SK-N-SH treated with all-trans-retinoic acid at 6 μM for 48 hours (cell line): ENCODE results near the gene CDK4.

Source experiments
- ATAC-seq: fragments of 200-7000 bp; cut with Tn5 transposase; 3 replicates; pipeline ENCODE4 v1.9.1; 2020; ENCODE audit warnings: mild to moderate bottlenecking, moderate library complexity
- ARNTL ChIP-seq: fragments of 450-650 bp; formaldehyde crosslinking; IDR thresholded peaks from 2 replicates; pipeline ENCODE4 v1.5.0; 2020; ENCODE audit warnings: low read depth, mild to moderate bottlenecking, moderate library complexity, borderline replicate concordance
- CSDC2 ChIP-seq: fragments of 250-450 bp; sonication (Bioruptor Pico); IDR thresholded peaks from 2 replicates; pipeline ENCODE4 v1.5.0; 2020; ENCODE audit warnings: mild to moderate bottlenecking, moderate library complexity
- ESRRG ChIP-seq: fragments of 250-450 bp; sonication (Bioruptor Pico); IDR thresholded peaks from 2 replicates; pipeline ENCODE4 v1.6.1; 2021; ENCODE audit warnings: mild to moderate bottlenecking
- GLIS3 ChIP-seq: fragments of 250-450 bp; sonication (Bioruptor Pico); IDR thresholded peaks from 2 replicates; pipeline ENCODE4 v1.5.0; 2020; ENCODE audit warnings: mild to moderate bottlenecking, moderate library complexity
- ISL1 ChIP-seq: fragments of 250-450 bp; sonication (Bioruptor Pico); IDR thresholded peaks from 2 replicates; pipeline ENCODE4 v2.1.2; 2022; ENCODE audit warnings: mild to moderate bottlenecking, moderate library complexity
- PPARA ChIP-seq: fragments of 250-450 bp; sonication (Bioruptor Pico); IDR thresholded peaks from 2 replicates; pipeline ENCODE4 v1.5.0; 2020; ENCODE audit warnings: mild to moderate bottlenecking, borderline replicate concordance
- RARB ChIP-seq: fragments of 250-450 bp; sonication (Bioruptor Pico); IDR thresholded peaks from 2 replicates; pipeline ENCODE4 v1.8.0; 2021; ENCODE audit warnings: mild to moderate bottlenecking, moderate library complexity
- SNAI2 ChIP-seq: fragments of 250-450 bp; sonication (Bioruptor Pico); IDR thresholded peaks from 2 replicates; pipeline ENCODE4 v1.5.0; 2020; ENCODE audit warnings: mild to moderate bottlenecking, moderate library complexity
- TCF4 ChIP-seq: fragments of 250-450 bp; sonication (Bioruptor Pico); IDR thresholded peaks from 2 replicates; pipeline ENCODE4 v1.8.0; 2021; ENCODE audit warnings: mild to moderate bottlenecking, moderate library complexity, borderline replicate concordance
- TOX ChIP-seq: fragments of 250-450 bp; sonication (Bioruptor Pico); IDR thresholded peaks from 2 replicates; pipeline ENCODE4 v1.8.0; 2021; ENCODE audit warnings: mild to moderate bottlenecking, moderate library complexity, borderline replicate concordance
- ZFP3 ChIP-seq: fragments of 250-450 bp; sonication (Bioruptor Pico); IDR thresholded peaks from 2 replicates; pipeline ENCODE4 v1.5.0; 2020; ENCODE audit warnings: mild to moderate bottlenecking, moderate library complexity
- ZFP30 ChIP-seq: fragments of 450-650 bp; formaldehyde crosslinking; IDR thresholded peaks from 2 replicates; pipeline ENCODE4 v1.5.0; 2022; ENCODE audit warnings: mild to moderate bottlenecking, moderate library complexity
- ZNF565 ChIP-seq: fragments of 450-650 bp; formaldehyde crosslinking; conservative IDR thresholded peaks from 2 replicates; pipeline ENCODE4 v1.5.0; 2020; ENCODE audit warnings: low read depth, mild to moderate bottlenecking, moderate library complexity
- ZNF70 ChIP-seq: fragments of 450-650 bp; formaldehyde crosslinking; IDR thresholded peaks from 2 replicates; pipeline ENCODE4 v1.5.0; 2020; ENCODE audit warnings: mild to moderate bottlenecking, moderate library complexity
- ZNF8 ChIP-seq: fragments of 450-650 bp; formaldehyde crosslinking; IDR thresholded peaks from 2 replicates; pipeline ENCODE4 v1.5.0; 2020; ENCODE audit warnings: mild to moderate bottlenecking, moderate library complexity
- TF ChIP-seq, protein P1 (sequence below): fragments of 250-450 bp; sonication (Bioruptor Pico); IDR thresholded peaks from 2 replicates; pipeline ENCODE4 v1.8.0; 2021; ENCODE audit warnings: low read depth, mild to moderate bottlenecking, moderate library complexity, borderline replicate concordance
- TF ChIP-seq, protein P2 (sequence below): fragments of 250-450 bp; sonication (Bioruptor Pico); IDR thresholded peaks from 2 replicates; pipeline ENCODE4 v1.8.0; 2020; ENCODE audit warnings: mild to moderate bottlenecking, moderate library complexity, borderline replicate concordance
- TF ChIP-seq, protein P3 (sequence below): fragments of 250-450 bp; sonication (Bioruptor Pico); IDR thresholded peaks from 2 replicates; pipeline ENCODE4 v1.5.1; 2021; ENCODE audit warnings: mild to moderate bottlenecking, moderate library complexity
- TF ChIP-seq, protein P4 (sequence below): fragments of 250-450 bp; sonication (Bioruptor Pico); IDR thresholded peaks from 2 replicates; pipeline ENCODE4 v1.5.0; 2020; ENCODE audit warnings: mild to moderate bottlenecking, moderate library complexity
- TF ChIP-seq, protein P5 (sequence below): fragments of 250-450 bp; sonication (Bioruptor Pico); IDR thresholded peaks from 2 replicates; pipeline ENCODE4 v1.5.1; 2020; ENCODE audit warnings: low read depth, mild to moderate bottlenecking, moderate library complexity

CDK4 gene

DNA sequence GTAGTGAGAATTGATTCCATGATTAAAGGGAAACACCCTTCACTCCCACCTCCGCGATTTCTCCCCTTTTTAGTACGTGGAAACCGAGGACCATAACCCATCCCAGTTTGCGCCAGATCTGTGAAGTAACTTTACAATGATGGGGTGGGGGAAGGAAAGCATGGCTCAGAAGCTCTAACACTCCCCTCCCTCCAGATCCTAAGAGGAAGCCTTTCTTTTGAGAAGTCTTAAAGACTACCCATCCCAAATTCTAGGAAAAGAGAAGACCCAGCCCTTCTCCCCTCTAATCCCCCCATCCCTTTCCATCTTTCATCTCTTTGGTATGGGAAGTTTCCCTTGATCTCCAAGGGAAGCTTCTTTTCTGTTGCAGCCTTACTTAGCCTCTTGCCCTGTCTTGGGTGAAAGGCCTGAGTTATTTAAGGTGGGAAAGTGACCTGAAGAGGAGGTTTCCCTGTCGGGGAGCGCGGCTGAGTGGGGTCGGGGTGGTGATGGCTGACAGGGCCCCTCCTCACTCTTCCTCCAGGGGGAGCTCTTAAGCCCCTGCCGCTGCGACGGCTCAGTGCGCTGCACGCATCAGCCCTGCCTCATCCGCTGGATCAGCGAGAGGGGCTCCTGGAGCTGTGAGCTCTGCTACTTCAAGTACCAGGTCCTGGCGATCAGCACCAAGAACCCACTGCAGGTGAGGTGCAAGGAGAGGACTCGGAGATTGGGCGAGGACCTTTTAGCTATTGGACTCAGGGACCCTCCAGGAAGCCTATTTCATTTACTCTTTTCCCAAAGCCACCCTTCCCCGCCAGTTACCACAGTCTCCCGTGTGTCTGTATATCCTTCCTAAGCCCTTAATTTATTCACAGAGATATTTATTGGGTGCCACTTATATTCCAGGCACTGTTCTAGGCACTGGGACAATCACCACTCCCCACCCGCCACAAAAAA is 4.6 kb upstream of the CDK4 start:
- TF ChIP-seq TCF4 (CRISPR knock-in tag) (no peak), SNAI2 (CRISPR knock-in tag) (no peak), GLIS3 (CRISPR knock-in tag) (no peak), ESRRG (CRISPR knock-in tag) (no peak), TOX (no peak), PPARA (CRISPR knock-in tag) (no peak), ZFP30 (no peak), RARB (CRISPR knock-in tag) (no peak), ZNF8 (CRISPR knock-in tag) (no peak), ZFP3 (CRISPR knock-in tag) (no peak), ZNF70 (CRISPR knock-in tag) (no peak), ARNTL (CRISPR knock-in tag) (no peak)
- TF ChIP-seq, protein P1, sequence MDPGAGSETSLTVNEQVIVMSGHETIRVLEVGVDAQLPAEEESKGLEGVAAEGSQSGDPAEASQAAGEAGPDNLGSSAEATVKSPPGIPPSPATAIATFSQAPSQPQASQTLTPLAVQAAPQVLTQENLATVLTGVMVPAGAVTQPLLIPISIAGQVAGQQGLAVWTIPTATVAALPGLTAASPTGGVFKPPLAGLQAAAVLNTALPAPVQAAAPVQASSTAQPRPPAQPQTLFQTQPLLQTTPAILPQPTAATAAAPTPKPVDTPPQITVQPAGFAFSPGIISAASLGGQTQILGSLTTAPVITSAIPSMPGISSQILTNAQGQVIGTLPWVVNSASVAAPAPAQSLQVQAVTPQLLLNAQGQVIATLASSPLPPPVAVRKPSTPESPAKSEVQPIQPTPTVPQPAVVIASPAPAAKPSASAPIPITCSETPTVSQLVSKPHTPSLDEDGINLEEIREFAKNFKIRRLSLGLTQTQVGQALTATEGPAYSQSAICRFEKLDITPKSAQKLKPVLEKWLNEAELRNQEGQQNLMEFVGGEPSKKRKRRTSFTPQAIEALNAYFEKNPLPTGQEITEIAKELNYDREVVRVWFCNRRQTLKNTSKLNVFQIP (CRISPR knock-in tag): no peak
- TF ChIP-seq, protein P2, sequence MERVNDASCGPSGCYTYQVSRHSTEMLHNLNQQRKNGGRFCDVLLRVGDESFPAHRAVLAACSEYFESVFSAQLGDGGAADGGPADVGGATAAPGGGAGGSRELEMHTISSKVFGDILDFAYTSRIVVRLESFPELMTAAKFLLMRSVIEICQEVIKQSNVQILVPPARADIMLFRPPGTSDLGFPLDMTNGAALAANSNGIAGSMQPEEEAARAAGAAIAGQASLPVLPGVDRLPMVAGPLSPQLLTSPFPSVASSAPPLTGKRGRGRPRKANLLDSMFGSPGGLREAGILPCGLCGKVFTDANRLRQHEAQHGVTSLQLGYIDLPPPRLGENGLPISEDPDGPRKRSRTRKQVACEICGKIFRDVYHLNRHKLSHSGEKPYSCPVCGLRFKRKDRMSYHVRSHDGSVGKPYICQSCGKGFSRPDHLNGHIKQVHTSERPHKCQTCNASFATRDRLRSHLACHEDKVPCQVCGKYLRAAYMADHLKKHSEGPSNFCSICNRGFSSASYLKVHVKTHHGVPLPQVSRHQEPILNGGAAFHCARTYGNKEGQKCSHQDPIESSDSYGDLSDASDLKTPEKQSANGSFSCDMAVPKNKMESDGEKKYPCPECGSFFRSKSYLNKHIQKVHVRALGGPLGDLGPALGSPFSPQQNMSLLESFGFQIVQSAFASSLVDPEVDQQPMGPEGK (CRISPR knock-in tag): no peak
- TF ChIP-seq, protein P3, sequence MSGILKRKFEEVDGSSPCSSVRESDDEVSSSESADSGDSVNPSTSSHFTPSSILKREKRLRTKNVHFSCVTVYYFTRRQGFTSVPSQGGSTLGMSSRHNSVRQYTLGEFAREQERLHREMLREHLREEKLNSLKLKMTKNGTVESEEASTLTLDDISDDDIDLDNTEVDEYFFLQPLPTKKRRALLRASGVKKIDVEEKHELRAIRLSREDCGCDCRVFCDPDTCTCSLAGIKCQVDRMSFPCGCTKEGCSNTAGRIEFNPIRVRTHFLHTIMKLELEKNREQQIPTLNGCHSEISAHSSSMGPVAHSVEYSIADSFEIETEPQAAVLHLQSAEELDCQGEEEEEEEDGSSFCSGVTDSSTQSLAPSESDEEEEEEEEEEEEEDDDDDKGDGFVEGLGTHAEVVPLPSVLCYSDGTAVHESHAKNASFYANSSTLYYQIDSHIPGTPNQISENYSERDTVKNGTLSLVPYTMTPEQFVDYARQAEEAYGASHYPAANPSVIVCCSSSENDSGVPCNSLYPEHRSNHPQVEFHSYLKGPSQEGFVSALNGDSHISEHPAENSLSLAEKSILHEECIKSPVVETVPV (CRISPR knock-in tag): no peak
- TF ChIP-seq, protein P4, sequence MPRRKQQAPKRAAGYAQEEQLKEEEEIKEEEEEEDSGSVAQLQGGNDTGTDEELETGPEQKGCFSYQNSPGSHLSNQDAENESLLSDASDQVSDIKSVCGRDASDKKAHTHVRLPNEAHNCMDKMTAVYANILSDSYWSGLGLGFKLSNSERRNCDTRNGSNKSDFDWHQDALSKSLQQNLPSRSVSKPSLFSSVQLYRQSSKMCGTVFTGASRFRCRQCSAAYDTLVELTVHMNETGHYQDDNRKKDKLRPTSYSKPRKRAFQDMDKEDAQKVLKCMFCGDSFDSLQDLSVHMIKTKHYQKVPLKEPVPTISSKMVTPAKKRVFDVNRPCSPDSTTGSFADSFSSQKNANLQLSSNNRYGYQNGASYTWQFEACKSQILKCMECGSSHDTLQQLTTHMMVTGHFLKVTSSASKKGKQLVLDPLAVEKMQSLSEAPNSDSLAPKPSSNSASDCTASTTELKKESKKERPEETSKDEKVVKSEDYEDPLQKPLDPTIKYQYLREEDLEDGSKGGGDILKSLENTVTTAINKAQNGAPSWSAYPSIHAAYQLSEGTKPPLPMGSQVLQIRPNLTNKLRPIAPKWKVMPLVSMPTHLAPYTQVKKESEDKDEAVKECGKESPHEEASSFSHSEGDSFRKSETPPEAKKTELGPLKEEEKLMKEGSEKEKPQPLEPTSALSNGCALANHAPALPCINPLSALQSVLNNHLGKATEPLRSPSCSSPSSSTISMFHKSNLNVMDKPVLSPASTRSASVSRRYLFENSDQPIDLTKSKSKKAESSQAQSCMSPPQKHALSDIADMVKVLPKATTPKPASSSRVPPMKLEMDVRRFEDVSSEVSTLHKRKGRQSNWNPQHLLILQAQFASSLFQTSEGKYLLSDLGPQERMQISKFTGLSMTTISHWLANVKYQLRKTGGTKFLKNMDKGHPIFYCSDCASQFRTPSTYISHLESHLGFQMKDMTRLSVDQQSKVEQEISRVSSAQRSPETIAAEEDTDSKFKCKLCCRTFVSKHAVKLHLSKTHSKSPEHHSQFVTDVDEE (CRISPR knock-in tag): no peak
- TF ChIP-seq, protein P5, sequence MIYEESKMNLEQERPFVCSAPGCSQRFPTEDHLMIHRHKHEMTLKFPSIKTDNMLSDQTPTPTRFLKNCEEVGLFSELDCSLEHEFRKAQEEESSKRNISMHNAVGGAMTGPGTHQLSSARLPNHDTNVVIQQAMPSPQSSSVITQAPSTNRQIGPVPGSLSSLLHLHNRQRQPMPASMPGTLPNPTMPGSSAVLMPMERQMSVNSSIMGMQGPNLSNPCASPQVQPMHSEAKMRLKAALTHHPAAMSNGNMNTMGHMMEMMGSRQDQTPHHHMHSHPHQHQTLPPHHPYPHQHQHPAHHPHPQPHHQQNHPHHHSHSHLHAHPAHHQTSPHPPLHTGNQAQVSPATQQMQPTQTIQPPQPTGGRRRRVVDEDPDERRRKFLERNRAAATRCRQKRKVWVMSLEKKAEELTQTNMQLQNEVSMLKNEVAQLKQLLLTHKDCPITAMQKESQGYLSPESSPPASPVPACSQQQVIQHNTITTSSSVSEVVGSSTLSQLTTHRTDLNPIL (CRISPR knock-in tag): no peak
- no peak for ATAC-seq

DNA sequence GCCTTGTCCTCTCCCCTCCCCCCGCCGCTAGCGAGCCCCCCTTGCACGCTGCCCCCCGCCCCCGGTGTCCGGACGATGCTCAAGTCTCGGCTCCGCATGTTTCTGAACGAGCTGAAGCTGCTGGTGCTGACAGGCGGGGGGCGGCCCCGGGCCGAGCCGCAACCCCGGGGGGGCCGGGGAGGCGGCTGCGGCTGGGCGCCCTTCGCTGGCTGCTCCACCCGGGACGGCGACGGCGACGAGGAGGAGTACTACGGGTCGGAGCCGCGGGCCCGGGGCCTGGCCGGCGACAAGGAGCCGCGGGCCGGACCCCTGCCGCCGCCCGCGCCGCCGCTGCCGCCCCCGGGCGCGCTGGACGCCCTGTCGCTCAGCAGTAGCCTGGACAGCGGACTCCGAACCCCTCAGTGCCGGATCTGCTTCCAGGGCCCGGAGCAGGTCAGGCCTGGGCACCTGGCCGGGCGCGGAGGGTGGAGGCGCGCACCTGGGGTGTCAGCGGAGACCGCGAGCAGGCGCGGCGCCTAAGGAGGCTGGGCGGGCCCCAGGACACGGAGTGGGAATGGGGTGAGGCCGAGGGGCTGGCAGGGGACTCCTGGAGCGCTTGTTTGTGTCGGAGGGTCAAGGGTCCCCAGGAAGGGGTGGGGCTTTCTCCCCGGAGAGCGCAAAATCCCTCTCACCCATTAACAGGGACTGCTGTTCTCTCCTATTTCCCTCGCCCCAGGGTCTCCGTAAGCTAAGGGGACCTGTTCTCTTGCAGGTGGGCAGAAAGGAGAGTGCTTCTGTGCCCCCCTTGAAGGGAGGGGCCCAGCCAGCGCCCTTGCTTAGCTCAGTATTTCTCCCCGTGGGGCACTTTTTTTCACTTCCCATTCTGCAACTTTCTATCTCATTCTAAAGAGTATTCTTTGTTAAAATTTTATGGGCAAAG is 3.6 kb upstream of the CDK4 start:
- no peak for ATAC-seq
- TF ChIP-seq TCF4 (CRISPR knock-in tag) (no peak), SNAI2 (CRISPR knock-in tag) (no peak), ESRRG (CRISPR knock-in tag) (no peak), CSDC2 (CRISPR knock-in tag) (no peak), ZNF8 (CRISPR knock-in tag) (no peak), ISL1 (CRISPR knock-in tag) (no peak), ZFP3 (CRISPR knock-in tag) (no peak), ZNF565 (no peak), ZNF70 (CRISPR knock-in tag) (no peak), ARNTL (CRISPR knock-in tag) (no peak), RARB (CRISPR knock-in tag) (no peak)
- TF ChIP-seq, protein P2 (CRISPR knock-in tag): no peak
- TF ChIP-seq, protein P4 (CRISPR knock-in tag): no peak
